ENCODE results near the gene CBFA2T3. TPM values are rescaled to one million over a fixed set of nuclear protein-coding genes. Genes with fewer than 3 reads are reported as not detected.

Gene CBFA2T3
- total RNA-seq, 4 donors from 2014 or later = 0.78 to 5.0 (median 2.8) TPM

DNA sequence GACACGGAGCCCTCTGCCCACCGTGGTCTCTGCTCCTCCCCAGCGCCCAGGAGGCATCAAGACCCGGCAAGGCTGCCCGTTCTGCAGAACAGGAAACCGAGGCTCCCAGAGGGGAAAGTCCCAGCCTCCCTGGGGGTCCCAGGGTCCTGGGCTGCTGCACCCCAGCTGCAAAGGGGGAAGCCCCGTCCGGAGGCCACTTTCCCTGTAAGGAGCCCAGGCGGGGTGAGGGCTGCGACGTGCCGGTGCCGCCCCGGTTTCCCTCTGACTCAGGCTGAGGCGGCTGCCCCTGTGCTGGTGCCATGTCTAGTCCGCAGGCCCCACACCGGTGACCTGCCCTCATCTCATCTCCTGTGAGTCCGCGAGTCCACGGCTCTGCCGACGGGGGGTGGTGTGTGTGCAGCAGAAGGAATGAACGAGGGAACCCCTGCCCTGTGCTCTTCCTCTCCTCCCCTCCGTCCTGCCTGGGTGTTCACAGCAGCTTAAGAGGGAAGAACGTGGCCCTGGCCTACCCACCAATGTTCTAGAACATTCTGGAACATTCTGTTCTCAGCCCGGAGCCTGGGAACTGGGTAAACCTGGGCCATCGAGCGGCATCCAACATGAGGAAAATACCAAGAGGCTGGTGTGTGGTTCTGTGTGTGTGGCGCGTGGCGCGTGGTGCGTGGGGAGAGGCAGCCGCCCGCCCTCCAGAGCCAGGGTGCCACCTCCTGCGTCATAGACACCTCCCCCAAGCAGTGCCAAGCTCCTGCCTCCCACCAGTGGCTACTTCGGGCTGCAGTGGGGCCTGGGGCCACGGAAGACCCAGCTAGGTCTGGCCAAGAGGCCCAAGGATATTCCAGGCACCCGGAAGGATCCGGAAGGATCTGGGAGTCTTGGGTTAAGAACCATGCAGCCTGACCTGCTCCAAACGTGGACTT lies 7.0 kb upstream of the CBFA2T3 start:
- 78 to 80% methylated on average over 33 to 38 of the region's 41 CpGs for WGBS, 2 donors
- no peak for DNase-seq (ENCODE audit: low spot score in 2 of 2)
- no peak overlapping the region for H3K4me3 ChIP-seq
- peaks cover 0 to 25% of the 10 kb centered on the region in 2 donors for H3K27me3 ChIP-seq
- no peaks in the 10 kb centered on the region for H3K4me1 ChIP-seq
- no peak for TF ChIP-seq POLR2A (IDR thresholded peaks at IDR 0.05)
- TF ChIP-seq, protein P1, sequence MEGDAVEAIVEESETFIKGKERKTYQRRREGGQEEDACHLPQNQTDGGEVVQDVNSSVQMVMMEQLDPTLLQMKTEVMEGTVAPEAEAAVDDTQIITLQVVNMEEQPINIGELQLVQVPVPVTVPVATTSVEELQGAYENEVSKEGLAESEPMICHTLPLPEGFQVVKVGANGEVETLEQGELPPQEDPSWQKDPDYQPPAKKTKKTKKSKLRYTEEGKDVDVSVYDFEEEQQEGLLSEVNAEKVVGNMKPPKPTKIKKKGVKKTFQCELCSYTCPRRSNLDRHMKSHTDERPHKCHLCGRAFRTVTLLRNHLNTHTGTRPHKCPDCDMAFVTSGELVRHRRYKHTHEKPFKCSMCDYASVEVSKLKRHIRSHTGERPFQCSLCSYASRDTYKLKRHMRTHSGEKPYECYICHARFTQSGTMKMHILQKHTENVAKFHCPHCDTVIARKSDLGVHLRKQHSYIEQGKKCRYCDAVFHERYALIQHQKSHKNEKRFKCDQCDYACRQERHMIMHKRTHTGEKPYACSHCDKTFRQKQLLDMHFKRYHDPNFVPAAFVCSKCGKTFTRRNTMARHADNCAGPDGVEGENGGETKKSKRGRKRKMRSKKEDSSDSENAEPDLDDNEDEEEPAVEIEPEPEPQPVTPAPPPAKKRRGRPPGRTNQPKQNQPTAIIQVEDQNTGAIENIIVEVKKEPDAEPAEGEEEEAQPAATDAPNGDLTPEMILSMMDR (IDR thresholded peaks at IDR 0.05) = no peak
- no peak for TF ChIP-seq EP300 (IDR thresholded peaks at IDR 0.05)
- H3K9me3 ChIP-seq = no peaks in the 10 kb centered on the region
- H3K27ac ChIP-seq = no peak overlapping the region
- H3K36me3 ChIP-seq = no peaks in the 10 kb centered on the region

DNA sequence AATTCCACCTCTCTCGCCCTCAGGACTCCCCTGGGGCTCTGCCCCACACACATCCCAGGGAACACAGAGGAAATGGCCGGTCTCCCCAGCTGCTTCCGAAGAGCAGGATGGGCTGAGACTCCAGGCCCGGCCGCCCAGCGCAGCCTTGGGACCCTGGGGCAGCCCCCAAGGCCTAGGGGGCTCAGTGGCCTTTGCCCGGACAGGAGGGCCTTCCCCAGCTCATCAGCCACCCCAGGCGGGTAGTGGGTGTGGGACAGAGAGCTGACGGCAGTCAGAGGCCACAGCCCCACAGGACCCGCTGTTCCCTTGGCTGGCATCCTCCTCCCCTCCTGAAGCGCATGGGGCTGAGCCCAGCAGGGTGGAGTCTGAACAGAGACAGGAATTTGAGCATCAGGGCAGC lies 6.2 kb upstream of the CBFA2T3 start:
- no peak for DNase-seq (ENCODE audit: low spot score in 2 of 2)
- Histone ChIP-seq H3K27me3 (peaks cover 0 to 26% of the 10 kb centered on the region in 2 donors), H3K27ac (no peak overlapping the region), H3K36me3 (no peaks in the 10 kb centered on the region), H3K4me1 (no peaks in the 10 kb centered on the region), H3K9me3 (no peaks in the 10 kb centered on the region), H3K4me3 (no peak overlapping the region)
- TF ChIP-seq, protein P1 (IDR thresholded peaks at IDR 0.05) = no peak
- TF ChIP-seq POLR2A (IDR thresholded peaks at IDR 0.05) (no peak), EP300 (IDR thresholded peaks at IDR 0.05) (no peak)
- 40 to 72% methylated on average over 1 to 5 of the region's 11 CpGs for WGBS, 2 donors

DNA sequence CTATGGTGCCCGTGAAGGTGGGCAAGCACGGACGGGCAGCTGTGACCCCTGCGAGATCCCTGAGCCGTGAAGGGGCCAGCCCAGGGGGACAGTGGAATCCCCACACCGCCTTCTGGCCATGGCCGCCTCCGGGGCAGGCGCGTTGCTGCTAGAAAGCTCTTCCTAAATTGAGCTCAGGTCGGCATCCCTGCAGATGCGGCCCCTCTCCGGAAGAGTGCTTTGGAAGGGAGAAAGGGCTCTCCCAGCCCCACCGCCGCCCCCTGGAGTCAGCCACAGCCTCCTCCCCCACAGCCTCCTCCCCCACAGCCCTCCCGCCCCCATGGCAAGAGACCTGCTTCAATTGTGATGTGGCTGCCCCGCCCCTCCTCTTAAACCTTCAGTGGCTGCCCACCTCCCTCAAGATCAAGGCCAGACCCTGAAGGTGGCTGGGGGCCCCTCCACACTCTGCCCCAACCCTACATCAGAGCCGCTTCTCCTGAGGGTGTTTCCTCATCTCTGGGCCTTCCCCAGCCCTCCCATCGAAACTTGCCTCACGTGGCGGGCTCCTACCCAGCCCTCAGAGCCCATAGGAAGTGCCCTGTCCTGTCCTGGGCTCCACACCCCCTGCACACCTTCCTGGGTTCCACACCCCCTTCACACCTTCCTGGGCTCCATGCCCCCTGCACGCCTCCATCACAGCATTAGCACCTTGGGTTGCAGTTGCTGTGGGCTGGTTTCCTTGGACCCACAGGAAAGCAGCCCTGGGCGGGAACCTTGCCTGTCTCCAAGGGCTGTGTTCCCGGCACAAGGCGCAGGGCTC lies 5.5 kb upstream of the CBFA2T3 start:
- Histone ChIP-seq H3K36me3 (no peaks in the 10 kb centered on the region), H3K9me3 (no peaks in the 10 kb centered on the region), H3K27ac (no peak overlapping the region), H3K4me1 (peaks cover 0 to 5% (median 2%) of the 10 kb centered on the region in 4 donors), H3K27me3 (peaks cover 0 to 33% of the 10 kb centered on the region in 2 donors), H3K4me3 (no peak overlapping the region)
- TF ChIP-seq, protein P1 (IDR thresholded peaks at IDR 0.05) = no peak
- TF ChIP-seq POLR2A (IDR thresholded peaks at IDR 0.05) (no peak), EP300 (IDR thresholded peaks at IDR 0.05) (no peak)
- no peak for DNase-seq (ENCODE audit: low spot score in 2 of 2)
- WGBS, 2 donors = 62 to 85% methylated on average over 17 to 25 of the region's 25 CpGs

DNA sequence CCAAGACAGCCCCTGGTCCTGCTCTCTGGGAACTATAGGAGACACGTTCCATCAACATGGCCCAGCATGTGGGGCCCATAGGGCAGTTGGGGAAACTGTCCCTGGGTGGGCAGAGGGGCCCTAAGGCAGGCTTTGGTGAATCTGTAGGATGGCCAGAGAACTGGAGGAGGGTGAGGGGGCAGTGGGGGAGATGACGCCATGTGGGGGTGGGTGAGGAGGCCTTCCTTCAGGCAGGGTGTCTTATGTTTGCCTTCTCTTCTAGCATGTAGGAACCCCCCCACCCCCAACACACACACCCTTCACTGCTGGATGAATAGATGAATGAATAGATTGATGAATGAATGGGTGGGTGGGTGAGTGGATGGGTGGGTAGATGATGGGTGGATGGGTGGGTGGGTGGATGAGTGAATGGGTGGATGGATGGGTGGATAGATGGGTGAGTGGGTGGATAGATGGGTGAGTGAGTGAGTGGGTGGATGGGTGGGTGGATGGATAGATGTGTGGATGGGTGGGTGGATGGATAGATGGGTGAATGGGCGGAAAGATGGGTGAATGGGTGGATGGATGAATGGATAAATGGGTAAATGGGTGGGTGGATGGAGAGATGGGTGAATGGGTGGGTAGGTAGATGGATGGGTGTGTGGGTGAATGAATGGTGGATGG lies 2.5 kb upstream of the CBFA2T3 start:
- H3K4me3 ChIP-seq = no peak overlapping the region
- no peak for DNase-seq (ENCODE audit: low spot score in 2 of 2)
- H3K4me1 ChIP-seq = peaks cover 0 to 17% (median 3%) of the 10 kb centered on the region in 4 donors
- TF ChIP-seq POLR2A (IDR thresholded peaks at IDR 0.05) (no peak), EP300 (IDR thresholded peaks at IDR 0.05) (no peak)
- TF ChIP-seq, protein P1 (IDR thresholded peaks at IDR 0.05) = no peak
- H3K27me3 ChIP-seq = peaks cover 0 to 59% of the 10 kb centered on the region in 2 donors
- 74 to 95% methylated on average over 3 of the region's 3 CpGs for WGBS, 2 donors
- H3K9me3 ChIP-seq = no peaks in the 10 kb centered on the region
- no peaks in the 10 kb centered on the region for H3K36me3 ChIP-seq
- H3K27ac ChIP-seq = peak overlapping the region in 1 of 4 donors; percentile 40

Data from tibial nerve (tissue), 4 donors.